Muscle of back (tissue), 11 donors: ENCODE data around the gene PALLD. TPM values are rescaled to one million over a fixed set of nuclear protein-coding genes. Genes with fewer than 3 reads are reported as not detected.

ENCODE experiments used
- DNase-seq, 3 donors: peaks; one replicate each; pipeline versions ENCODE4 v3.0.0 to v3.0.0-alpha.2; 2013
- polyA plus RNA-seq, 10 donors: library from polyadenylated mRNA; unstranded; fragments of 120-200 nt; gene quantifications; one replicate each; pipeline ENCODE4 v1.2.1, GENCODE V29; 2013; ENCODE audit not compliant: insufficient read length in 10 of 10

Gene PALLD
- polyA plus RNA-seq, 10 donors, result 130 to 201 (median 147) TPM

DNA sequence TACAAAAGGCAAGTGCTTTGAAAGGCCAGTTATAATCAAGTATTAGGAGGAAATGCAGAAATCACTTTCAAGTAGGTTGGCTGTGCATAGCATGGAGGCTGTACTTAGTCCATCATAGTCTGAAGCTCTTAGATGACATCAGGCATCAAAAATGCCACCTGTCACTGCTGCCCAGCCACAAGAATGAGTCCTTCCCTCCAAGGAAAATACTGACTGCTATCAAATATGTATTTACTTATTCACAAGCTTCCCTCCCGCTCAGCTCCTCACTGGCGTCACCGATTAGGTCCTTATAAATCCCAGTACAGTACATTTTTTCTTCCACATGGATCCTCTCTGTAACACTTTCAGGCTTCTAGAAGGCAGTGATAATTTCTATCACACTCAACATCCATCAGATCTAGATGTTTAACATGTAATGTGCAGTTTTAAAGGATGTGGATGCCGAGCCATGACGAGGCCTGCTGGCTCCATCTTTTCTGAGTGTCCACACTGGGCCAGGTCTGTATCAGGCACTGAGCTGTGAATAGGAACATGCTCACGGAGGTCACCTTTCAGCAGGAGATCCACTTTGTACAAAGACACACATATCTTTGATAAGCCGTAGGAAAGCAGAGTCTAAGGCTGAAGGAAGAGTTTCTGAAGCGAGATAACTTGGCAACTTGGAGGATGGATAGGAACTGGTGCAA lies 121.9 kb downstream of the PALLD start:
- DNase-seq, result peak in 1 of 3 donors; percentile 69

DNA sequence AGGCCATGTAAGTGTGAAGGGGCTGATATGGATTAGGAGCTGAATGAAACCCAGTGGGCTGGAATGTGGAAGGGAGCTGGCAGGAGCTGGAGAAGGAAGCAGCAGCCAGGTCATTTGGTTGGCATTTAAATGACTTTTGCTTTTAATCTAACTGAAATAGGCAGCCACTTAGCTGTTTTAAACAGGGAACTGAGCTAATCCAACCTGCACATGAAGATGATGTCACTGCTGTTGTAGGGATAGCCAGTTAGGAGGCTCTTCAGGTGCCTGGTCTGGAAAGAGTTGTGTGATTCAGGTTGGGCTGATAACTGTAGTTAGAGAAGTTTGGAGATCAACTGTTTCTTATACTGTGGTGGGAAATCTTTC lies 122.4 kb downstream of the PALLD start:
- DNase-seq, result no peak

- DNase-seq, result peak in 1 of 3 donors; percentile 89
Observed at GRCh38 chr4:168621806-168622589, 125.1 kb downstream of the PALLD start.

- no peak for DNase-seq
Observed at GRCh38 chr4:168622600-168622999, 125.7 kb downstream of the PALLD start.

DNA sequence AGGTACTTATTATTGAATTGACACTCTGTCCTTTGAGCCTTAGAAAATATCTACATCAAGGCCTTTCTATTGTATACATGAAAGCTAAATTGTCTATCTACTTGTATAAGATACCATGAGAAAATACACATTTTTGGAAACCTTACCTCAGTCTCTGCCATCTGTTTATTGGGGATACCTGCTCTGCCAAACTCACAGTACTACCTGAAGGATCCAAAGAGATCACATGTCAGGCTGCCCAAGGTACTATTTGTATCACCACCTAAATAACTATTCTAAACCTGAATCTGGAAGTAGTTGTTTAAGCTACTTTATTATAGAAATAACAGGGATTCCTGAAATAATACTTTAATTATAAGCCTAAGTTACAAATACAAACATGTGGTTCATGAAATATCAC lies 126.2 kb downstream of the PALLD start:
- no peak for DNase-seq

DNA sequence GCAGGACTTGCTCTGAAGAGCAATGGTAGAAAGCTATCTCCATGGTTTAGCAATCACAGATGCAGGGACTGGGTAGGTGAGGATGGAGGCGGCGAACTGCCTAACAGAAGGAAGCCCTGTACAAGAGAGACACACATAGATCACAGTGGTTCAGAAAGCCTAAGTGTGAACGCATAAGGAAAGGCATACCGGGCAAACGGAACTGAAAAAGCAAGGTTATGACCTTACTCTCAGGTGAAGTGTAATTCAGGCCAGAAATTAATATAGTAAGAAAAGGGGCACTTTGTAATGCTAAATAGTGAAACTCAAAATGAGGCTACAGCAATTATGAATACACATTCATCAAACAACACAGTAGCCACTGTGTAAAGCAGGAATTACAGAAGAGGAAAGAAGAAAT lies 126.6 kb downstream of the PALLD start:
- DNase-seq, result no peak

DNA sequence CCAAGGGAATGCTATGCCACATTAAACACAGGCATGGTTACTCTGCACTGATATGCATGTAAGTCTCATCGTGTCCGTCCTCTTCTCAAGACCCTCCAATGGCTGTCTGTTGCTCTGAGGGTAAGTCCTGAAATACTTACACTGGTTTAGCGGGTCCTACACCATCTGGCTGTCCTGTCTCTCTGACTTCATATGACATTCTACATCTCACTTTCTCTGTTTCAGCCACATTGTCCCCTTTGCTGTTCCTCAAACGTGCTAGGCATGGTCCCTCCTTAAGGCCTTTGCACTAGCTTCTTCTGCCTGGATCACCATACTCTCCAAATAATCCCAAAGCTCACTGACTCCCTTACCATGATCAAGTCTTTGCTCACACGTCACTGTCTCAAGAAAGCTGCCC lies 131.4 kb downstream of the PALLD start:
- no peak for DNase-seq

DNA sequence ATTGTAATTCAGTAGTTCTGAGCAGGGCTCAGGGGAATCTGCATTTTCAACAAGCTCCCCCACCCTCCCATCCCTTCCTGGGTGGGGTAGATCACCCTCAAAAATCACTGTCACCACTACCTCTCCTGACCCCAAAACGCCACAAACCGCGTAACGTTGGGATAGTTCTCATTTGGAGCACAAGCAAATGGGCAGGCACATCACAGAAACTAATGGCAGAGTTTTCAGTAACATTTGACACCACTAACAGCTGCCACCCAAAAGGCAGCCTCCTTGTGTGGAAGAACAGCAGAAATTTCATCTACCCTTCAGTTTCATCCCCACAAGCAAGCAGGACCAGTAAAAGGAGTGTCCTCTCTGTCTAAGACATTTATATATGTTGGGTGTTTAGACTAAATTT lies 132.7 kb downstream of the PALLD start:
- no peak for DNase-seq

DNA sequence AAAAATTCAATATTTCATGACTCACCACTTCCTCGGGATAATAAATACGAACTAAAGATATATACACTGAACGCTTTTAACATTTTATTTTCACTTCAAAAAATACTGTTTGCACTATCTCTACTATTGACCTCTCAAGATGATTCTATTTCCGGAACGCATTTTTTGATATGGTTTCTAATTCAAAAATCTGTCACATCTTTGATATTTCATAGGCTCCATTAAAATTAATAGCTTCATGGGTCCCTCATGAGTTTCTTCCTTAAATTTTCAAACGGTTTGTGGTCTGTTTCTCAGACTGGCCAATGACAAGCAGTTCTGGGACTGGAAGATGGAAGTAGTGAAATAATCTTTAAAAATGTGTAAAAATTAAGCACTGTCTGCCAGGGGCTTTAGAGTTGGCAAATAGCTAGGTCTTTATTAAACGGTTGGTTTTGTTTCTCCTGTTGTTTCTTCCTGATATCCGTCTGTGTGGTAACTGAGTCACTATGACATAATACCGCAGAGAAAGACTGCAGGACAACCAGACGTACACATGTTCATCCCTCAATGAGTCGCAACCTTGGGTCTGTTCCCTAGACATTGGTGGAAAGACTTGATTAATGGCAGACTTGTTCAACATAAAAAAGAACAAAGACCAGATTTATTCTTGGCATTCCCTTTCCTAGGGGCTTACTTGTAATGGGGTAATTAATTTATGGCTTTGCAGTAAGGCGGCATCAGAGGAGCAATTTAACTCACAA lies 133.8 kb downstream of the PALLD start:
- peak in 2 of 3 donors; percentile 54 to 81 for DNase-seq

DNA sequence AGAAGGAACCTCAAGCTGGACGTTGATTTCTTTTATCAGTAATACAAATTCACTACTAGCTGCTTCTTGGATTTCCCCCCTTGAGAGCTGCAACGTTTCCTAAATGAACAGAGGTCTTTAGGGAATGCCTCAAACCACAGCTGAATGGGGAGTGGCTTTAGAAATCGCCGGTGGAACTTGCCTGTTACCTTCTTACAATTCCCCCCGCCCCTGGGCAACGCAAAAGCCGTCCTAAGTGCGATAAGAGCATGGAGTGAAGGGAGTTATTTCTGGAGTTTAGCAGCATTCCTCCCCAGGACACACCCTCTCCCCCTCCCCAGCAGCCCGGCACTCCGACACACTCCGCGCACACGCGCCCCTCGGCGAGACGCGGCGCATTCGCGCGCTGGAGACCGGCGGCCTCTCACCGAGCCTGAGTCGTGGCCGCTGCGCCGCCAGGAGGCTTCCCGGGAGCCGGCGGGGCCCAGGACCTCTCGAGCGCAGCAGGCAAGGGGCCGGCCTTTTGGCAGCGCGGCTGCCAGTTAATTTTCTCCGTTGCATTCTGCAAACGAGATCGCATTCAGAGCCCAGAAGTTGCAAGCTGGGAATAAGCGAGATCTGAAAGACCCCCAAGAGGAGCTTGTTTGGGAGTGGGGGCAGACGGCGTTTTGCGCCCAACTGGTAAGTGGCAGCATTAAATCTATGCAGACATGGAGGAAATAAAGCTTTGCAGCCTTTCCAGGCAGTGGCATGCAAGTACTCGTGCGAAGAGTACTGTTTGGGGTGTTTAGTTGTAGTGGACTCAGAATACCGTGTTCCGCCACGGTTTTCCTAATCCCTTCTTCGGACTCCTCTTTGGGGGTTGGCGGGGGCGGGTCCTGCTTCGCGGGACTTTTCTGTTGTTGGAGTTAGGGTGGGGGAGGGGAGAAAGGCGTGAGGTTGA lies 134.7 kb downstream of the PALLD start:
- peak; percentile 71 to 94 (median 83) for DNase-seq

DNA sequence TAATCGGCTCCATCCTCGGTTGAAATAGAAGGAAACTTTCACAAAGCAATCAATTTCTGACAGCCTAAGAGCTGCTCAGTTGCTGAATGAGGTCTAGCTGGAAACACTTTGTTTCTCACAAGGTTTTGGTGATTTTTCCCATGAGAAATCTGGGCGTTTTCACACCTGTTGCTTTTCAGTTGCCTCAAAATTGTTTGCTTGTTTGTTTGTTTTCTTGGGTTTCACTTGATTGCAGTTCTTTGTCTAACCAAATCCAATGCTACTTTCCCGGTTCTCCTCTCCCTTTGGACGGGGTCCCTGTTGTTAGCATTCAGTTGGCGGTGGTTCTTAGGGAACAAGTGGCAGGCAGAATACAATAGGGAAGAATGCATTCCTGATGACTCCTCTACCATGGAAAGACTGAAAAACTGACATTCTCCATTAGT lies 135.5 kb downstream of the PALLD start:
- DNase-seq, result peak in 1 of 3 donors; percentile 83

- peak in 1 of 3 donors; percentile 63 for DNase-seq
Observed at GRCh38 chr4:168633064-168633463, 136.2 kb downstream of the PALLD start.

- peak in 1 of 3 donors; percentile 63 for DNase-seq
Observed at GRCh38 chr4:168633496-168633895, 136.6 kb downstream of the PALLD start.

- peak in 2 of 3 donors; percentile 86 to 99 for DNase-seq
Observed at GRCh38 chr4:168634276-168634802, 137.5 kb downstream of the PALLD start.

DNA sequence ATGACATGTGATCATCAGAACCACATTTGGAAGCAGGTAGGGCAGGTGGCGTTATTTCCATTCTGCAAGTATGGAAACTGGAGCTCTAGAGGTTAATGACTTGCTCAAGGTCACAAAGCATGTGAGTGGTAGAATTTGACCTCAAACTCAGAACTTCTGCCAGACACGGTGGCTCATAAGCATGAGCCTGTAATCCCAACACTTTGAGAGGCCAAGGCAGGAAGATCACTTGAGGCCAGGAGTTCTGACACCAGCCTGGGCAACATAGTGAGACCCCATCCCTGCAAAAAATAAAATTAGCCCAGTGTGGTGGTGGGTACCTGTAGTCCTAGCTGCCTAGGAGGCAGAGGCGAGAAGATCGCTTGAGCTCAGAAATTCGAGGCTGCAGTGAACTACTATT lies 139.2 kb downstream of the PALLD start:
- DNase-seq, result no peak

GRCh38 chr4:168636506-168637196 lies 139.8 kb downstream of the PALLD start:
- peak in 2 of 3 donors; percentile 66 to 79 for DNase-seq

DNA sequence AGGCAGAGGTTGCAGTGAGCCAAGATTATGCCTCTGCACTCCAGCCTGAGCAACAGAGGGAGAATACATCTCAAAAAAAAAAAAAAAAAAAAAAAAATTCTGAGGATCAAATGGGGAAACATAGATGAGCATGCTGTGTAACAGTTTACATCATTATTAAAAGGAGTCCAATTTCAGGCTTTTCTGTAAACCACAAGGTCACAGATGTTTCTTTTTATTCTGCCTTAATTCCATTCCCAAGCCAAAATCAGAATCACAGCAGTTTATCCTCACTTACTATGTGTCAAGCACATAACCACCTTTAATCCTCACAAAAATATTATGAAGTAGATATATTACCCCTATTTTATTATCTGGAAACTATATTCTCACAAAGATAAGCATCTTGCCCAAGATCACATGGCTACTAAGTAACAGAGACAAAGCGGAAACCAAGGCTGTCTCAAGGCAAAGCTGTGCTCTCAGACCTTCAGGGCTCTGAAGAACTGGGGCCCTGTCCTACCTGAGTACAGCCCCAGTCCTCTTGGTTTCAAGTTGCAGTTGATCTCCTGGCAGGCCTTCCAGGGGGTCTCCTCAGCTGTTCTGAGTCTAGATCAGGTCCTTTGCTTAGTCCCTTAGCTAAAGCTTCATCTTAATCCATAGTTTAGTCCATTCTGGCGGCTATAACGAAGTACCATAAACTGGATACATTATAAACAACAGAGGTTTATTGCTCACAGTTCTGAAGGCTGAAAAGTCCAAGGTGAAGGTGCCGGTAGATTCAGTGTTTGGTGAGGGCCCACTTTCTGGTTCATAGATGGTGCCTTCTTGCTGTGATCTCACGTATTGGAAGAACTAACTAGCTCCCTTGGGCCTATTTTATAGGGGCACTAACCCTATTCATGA lies 141.3 kb downstream of the PALLD start:
- no peak for DNase-seq

DNA sequence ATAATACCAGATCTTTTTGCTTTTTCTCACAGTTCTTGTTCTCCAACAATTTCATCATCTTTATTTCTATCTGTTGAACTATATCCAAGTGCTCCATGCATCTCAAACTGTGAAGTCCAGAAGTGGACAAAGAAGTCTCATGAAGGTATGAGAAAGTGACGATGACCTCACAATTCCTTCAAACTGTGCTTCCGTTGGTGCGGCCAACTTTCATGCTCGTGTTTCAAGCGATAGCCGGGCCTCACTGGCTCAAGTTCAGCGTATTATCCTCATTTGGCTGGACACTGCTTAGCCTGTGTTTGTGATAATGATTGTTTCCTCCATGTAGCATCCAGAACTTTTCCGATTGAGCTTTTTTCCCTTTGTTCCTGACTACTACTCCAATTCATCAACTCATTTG lies 143.1 kb downstream of the PALLD start:
- peak in 1 of 3 donors; percentile 47 for DNase-seq

- no peak for DNase-seq
Observed at GRCh38 chr4:168641811-168642140, 144.9 kb downstream of the PALLD start.

- DNase-seq, result no peak
Observed at GRCh38 chr4:168642591-168642990, 145.7 kb downstream of the PALLD start.
